ENCODE measurements around the gene CACYBP. TPM values are rescaled to one million over a fixed set of nuclear protein-coding genes. Genes with fewer than 3 reads are reported as not detected.

The CACYBP gene
- total and polyA plus RNA-seq, 2 experiments from 2014 or later: 209 to 453 TPM

DNA sequence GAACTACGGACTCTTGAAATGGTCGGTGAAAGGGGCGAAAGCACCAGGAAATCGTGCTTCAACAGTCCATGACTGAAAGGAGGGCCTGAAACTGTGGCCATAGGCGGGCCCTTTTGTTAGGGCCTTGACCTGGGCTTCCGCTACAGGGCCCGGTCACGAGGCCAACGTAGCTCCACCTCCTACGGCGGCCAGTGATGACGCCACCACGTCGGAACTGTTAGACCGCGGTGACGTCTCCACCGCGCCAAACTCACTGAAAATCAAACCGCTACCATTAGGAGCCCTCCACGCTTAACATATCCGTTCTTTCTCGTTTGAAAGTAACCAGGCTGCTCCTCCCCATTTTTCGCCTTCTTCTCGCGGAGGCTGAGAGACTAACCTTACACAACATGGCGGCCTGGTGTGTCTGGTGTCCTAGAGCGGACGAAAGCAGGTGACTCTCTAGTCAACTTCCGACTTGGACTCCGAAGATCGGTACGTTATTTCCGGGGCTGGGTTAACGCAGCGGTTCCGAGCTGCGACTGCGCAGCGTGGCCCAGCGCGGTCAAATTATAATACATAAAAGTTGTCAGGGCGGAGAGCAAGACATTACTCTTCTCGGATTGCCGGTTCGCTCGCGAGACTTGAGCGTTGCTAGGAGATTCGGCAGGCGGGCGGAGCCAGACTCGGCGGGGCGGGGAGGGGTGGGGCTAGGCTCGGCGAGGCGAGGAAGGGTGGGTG, 371 bp upstream of the CACYBP start (continued):
- TF ChIP-seq, protein P1, sequence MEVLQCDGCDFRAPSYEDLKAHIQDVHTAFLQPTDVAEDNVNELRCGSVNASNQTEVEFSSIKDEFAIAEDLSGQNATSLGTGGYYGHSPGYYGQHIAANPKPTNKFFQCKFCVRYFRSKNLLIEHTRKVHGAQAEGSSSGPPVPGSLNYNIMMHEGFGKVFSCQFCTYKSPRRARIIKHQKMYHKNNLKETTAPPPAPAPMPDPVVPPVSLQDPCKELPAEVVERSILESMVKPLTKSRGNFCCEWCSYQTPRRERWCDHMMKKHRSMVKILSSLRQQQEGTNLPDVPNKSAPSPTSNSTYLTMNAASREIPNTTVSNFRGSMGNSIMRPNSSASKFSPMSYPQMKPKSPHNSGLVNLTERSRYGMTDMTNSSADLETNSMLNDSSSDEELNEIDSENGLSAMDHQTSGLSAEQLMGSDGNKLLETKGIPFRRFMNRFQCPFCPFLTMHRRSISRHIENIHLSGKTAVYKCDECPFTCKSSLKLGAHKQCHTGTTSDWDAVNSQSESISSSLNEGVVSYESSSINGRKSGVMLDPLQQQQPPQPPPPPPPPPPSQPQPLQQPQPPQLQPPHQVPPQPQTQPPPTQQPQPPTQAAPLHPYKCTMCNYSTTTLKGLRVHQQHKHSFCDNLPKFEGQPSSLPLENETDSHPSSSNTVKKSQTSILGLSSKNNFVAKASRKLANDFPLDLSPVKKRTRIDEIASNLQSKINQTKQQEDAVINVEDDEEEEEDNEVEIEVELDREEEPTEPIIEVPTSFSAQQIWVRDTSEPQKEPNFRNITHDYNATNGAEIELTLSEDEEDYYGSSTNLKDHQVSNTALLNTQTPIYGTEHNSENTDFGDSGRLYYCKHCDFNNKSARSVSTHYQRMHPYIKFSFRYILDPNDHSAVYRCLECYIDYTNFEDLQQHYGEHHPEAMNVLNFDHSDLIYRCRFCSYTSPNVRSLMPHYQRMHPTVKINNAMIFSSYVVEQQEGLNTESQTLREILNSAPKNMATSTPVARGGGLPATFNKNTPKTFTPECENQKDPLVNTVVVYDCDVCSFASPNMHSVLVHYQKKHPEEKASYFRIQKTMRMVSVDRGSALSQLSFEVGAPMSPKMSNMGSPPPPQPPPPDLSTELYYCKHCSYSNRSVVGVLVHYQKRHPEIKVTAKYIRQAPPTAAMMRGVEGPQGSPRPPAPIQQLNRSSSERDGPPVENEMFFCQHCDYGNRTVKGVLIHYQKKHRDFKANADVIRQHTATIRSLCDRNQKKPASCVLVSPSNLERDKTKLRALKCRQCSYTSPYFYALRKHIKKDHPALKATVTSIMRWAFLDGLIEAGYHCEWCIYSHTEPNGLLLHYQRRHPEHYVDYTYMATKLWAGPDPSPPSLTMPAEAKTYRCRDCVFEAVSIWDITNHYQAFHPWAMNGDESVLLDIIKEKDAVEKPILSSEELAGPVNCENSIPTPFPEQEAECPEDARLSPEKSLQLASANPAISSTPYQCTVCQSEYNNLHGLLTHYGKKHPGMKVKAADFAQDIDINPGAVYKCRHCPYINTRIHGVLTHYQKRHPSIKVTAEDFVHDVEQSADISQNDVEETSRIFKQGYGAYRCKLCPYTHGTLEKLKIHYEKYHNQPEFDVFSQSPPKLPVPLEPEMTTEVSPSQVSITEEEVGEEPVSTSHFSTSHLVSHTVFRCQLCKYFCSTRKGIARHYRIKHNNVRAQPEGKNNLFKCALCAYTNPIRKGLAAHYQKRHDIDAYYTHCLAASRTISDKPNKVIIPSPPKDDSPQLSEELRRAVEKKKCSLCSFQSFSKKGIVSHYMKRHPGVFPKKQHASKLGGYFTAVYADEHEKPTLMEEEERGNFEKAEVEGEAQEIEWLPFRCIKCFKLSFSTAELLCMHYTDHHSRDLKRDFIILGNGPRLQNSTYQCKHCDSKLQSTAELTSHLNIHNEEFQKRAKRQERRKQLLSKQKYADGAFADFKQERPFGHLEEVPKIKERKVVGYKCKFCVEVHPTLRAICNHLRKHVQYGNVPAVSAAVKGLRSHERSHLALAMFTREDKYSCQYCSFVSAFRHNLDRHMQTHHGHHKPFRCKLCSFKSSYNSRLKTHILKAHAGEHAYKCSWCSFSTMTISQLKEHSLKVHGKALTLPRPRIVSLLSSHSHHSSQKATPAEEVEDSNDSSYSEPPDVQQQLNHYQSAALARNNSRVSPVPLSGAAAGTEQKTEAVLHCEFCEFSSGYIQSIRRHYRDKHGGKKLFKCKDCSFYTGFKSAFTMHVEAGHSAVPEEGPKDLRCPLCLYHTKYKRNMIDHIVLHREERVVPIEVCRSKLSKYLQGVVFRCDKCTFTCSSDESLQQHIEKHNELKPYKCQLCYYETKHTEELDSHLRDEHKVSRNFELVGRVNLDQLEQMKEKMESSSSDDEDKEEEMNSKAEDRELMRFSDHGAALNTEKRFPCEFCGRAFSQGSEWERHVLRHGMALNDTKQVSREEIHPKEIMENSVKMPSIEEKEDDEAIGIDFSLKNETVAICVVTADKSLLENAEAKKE (CRISPR knock-in tag; IDR thresholded peaks at IDR 0.05): no peak

DNA sequence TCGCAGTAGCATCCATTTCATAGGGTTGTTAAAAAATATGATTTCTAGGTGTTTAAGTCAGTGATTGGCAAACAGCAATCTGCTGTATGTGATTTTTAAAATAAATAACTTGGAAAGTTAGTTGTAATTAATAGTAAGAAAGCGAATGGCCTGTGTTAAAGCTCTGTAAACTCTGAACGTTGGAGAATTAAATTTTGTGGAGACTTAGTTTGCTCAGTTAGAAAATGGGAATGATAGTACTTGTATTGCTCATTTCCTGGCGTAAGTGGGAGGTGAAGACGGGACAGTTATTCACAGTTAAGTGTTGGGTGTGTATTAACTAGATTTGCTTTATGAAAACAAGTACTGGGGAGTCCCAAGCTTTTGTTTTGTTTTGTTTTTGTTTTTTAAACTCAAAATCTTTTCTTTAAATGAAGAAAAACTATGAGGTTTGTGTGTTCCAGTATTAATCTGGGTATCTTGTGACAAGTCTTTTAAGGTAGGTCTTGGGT, 995 bp downstream of the CACYBP start:
- H3K36me3 ChIP-seq (ENCODE audit: insufficient read depth): no peaks in the 10 kb centered on the region; the same call in 1 of the 2 replicates
- Mint-ChIP-seq H3K36me3 (ENCODE audit: low read depth) (peaks cover 20% of the 10 kb centered on the region), H3K27me3 (ENCODE audit: insufficient read depth, low read depth, poor library complexity) (peaks cover 3% of the 10 kb centered on the region), H3K9me3 (no peaks in the 10 kb centered on the region), H3K4me1 (peaks cover 29% of the 10 kb centered on the region; the same call in 2 of the 3 replicates), H3K4me3 (no peak overlapping the region; the same call in 2 of the 3 replicates), H3K27ac (peak overlapping the region; percentile 97; the same call in 1 of the 2 replicates)
- peak overlapping the region; percentile 88 for H3K4me2 ChIP-seq
- no peaks in the 10 kb centered on the region for H3F3A ChIP-seq (replicated peaks; ENCODE audit: low read depth)
- no peak for ATAC-seq
- H3K9me2 ChIP-seq (ENCODE audit: insufficient read depth): no peaks in the 10 kb centered on the region
- H4K20me1 ChIP-seq (replicated peaks; ENCODE audit: insufficient read depth): peaks cover 40% of the 10 kb centered on the region
- H2AFZ ChIP-seq: no peak overlapping the region; the same call in 1 of the 2 replicates
- peaks cover 11% of the 10 kb centered on the region for H3K4me1 ChIP-seq (ENCODE audit: insufficient read depth)
- no peak for DNase-seq (ENCODE audit: low spot score)
- peaks cover 57% of the 10 kb centered on the region for H3K79me2 ChIP-seq (replicated peaks; ENCODE audit: insufficient read depth)
- peak overlapping the region; percentile 88 for H3K4me3 ChIP-seq
- no peaks in the 10 kb centered on the region for H3K27me3 ChIP-seq (ENCODE audit: insufficient read depth)
- peak overlapping the region; percentile 60; the same call in 1 of the 2 replicates for H3K27ac ChIP-seq (ENCODE audit: low read depth)
- TF ChIP-seq STAT1 (IDR thresholded peaks at IDR 0.05; ENCODE audit: unreplicated experiment) (no peak), ZNF331 (CRISPR knock-in tag; IDR thresholded peaks at IDR 0.05; ENCODE audit: low read depth) (no peak)
- TF ChIP-seq, protein P2, sequence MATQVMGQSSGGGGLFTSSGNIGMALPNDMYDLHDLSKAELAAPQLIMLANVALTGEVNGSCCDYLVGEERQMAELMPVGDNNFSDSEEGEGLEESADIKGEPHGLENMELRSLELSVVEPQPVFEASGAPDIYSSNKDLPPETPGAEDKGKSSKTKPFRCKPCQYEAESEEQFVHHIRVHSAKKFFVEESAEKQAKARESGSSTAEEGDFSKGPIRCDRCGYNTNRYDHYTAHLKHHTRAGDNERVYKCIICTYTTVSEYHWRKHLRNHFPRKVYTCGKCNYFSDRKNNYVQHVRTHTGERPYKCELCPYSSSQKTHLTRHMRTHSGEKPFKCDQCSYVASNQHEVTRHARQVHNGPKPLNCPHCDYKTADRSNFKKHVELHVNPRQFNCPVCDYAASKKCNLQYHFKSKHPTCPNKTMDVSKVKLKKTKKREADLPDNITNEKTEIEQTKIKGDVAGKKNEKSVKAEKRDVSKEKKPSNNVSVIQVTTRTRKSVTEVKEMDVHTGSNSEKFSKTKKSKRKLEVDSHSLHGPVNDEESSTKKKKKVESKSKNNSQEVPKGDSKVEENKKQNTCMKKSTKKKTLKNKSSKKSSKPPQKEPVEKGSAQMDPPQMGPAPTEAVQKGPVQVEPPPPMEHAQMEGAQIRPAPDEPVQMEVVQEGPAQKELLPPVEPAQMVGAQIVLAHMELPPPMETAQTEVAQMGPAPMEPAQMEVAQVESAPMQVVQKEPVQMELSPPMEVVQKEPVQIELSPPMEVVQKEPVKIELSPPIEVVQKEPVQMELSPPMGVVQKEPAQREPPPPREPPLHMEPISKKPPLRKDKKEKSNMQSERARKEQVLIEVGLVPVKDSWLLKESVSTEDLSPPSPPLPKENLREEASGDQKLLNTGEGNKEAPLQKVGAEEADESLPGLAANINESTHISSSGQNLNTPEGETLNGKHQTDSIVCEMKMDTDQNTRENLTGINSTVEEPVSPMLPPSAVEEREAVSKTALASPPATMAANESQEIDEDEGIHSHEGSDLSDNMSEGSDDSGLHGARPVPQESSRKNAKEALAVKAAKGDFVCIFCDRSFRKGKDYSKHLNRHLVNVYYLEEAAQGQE (IDR thresholded peaks at IDR 0.05; ENCODE audit: unreplicated experiment): no peak
